Lower lobe of right lung (tissue), 2 donors: ENCODE data around the gene LRRC4C. TPM values are rescaled to one million over a fixed set of nuclear protein-coding genes. Genes with fewer than 3 reads are reported as not detected.
A peak's percentile ranks its signal among the peaks of the same experiment; 100 is the strongest.

Experiments used
- ATAC-seq, 2 donors: fragments of 200-7000 bp; cut with Tn5 transposase; one replicate each; pipeline ENCODE4 v1.9.1; 2020 to 2022; ENCODE audit warnings: mild to moderate bottlenecking in 2 of 2, moderate library complexity in 2 of 2
- DNase-seq: peaks from one replicate; pipeline ENCODE4 v3.0.0-alpha.2; 2020
- H3K27ac ChIP-seq: fragments of 200-600 bp; one replicate; pipeline ENCODE4 v1.8.0; 2022
- H3K27me3 ChIP-seq: fragments of 200-600 bp; one replicate; pipeline ENCODE4 v1.8.0; 2022; ENCODE audit warnings: low read depth
- H3K36me3 ChIP-seq: fragments of 200-600 bp; one replicate; pipeline ENCODE4 v1.8.0; 2022; ENCODE audit warnings: mild to moderate bottlenecking
- H3K4me1 ChIP-seq: fragments of 200-600 bp; one replicate; pipeline ENCODE4 v1.8.0; 2022
- H3K4me3 ChIP-seq: fragments of 200-600 bp; one replicate; pipeline ENCODE4 v1.8.0; 2022; ENCODE audit warnings: mild to moderate bottlenecking
- H3K9me3 ChIP-seq: fragments of 200-600 bp; one replicate; pipeline ENCODE4 v1.8.0; 2022
- CTCF ChIP-seq: fragments of 200-600 bp; IDR thresholded peaks from one replicate; pipeline ENCODE4 v1.8.0; 2022; ENCODE audit warnings: antibody characterized with exemption, mild to moderate bottlenecking
- intact Hi-C: fragments of 100-400 bp; cut with DNase I; formaldehyde crosslinking; loops from one replicate; pipeline ENCODE4 v1.11.0; 2022
- total RNA-seq: library from RNA; stranded (reverse); fragmentation: NEBNext Ultra II Directional; extraction: Animal tissue kit (Norgen Biotek cat#: 25700); gene quantifications from one replicate; pipeline ENCODE4 v1.2.1, GENCODE V29; 2021
- donor health status: DM: no; HTN: yes; CAD: no; lungs with severe emphysema.

LRRC4C gene
- total RNA-seq, 1 donor from 2014 or later, result 0.86 TPM

GRCh38 chr11:40517122-40517521 is 942.3 kb downstream of the LRRC4C start:
- H3K27ac ChIP-seq, result no peak overlapping the region
- no peak for DNase-seq
- TF ChIP-seq CTCF, result no peak
- no peak overlapping the region for H3K4me3 ChIP-seq
- no peaks in the 10 kb centered on the region for H3K27me3 ChIP-seq
- no peaks in the 10 kb centered on the region for H3K4me1 ChIP-seq
- no peaks in the 10 kb centered on the region for H3K36me3 ChIP-seq
- ATAC-seq, result no peak
- H3K9me3 ChIP-seq, result no peaks in the 10 kb centered on the region
- intact Hi-C loops, result no loop called here

- H3K9me3 ChIP-seq, result no peaks in the 10 kb centered on the region
- no peaks in the 10 kb centered on the region for H3K27me3 ChIP-seq
- ATAC-seq (peak in 1 of 2 donors; percentile 42), DNase-seq (no peak)
- no peaks in the 10 kb centered on the region for H3K36me3 ChIP-seq
- no peak overlapping the region for H3K27ac ChIP-seq
- TF ChIP-seq CTCF, result no peak
- no peak overlapping the region for H3K4me3 ChIP-seq
- intact Hi-C loops, result no loop called here
- no peaks in the 10 kb centered on the region for H3K4me1 ChIP-seq
Measured at GRCh38 chr11:40514124-40514523, 945.3 kb downstream of the LRRC4C start.

- intact Hi-C loops, result no loop called here
- TF ChIP-seq CTCF, result no peak
- Histone ChIP-seq H3K36me3 (no peaks in the 10 kb centered on the region), H3K4me1 (no peaks in the 10 kb centered on the region), H3K27ac (no peak overlapping the region), H3K4me3 (no peak overlapping the region), H3K27me3 (no peaks in the 10 kb centered on the region), H3K9me3 (no peaks in the 10 kb centered on the region)
- ATAC-seq (no peak), DNase-seq (no peak)
Measured at GRCh38 chr11:40513281-40513680, 946.2 kb downstream of the LRRC4C start.

GRCh38 chr11:40508303-40508702 is 951.1 kb downstream of the LRRC4C start:
- Histone ChIP-seq H3K4me3 (no peak overlapping the region), H3K9me3 (no peaks in the 10 kb centered on the region), H3K27me3 (no peaks in the 10 kb centered on the region), H3K27ac (no peak overlapping the region), H3K36me3 (no peaks in the 10 kb centered on the region), H3K4me1 (no peaks in the 10 kb centered on the region)
- intact Hi-C loops, result no loop called here
- ATAC-seq (no peak), DNase-seq (no peak)
- TF ChIP-seq CTCF, result no peak

- Histone ChIP-seq H3K36me3 (no peaks in the 10 kb centered on the region), H3K27ac (no peak overlapping the region), H3K27me3 (no peaks in the 10 kb centered on the region), H3K9me3 (no peaks in the 10 kb centered on the region), H3K4me1 (no peaks in the 10 kb centered on the region), H3K4me3 (no peak overlapping the region)
- TF ChIP-seq CTCF, result no peak
- no peak for DNase-seq
- intact Hi-C loops, result no loop called here
- no peak for ATAC-seq
Measured at GRCh38 chr11:40506226-40506625, 953.2 kb downstream of the LRRC4C start.

GRCh38 chr11:40491341-40491740 is 968.1 kb downstream of the LRRC4C start:
- no peak for TF ChIP-seq CTCF
- no peaks in the 10 kb centered on the region for H3K36me3 ChIP-seq
- H3K4me3 ChIP-seq, result no peak overlapping the region
- intact Hi-C loops, result no loop called here
- no peak for ATAC-seq
- no peaks in the 10 kb centered on the region for H3K4me1 ChIP-seq
- H3K27ac ChIP-seq, result no peak overlapping the region
- H3K27me3 ChIP-seq, result no peaks in the 10 kb centered on the region
- H3K9me3 ChIP-seq, result no peaks in the 10 kb centered on the region
- no peak for DNase-seq
